Measurements from ENCODE around the gene GPR137.

Gene GPR137

GRCh38 chr11:64263021-64263946 is 22.4 kb upstream of the GPR137 start:
- no peak for DNase-seq (ENCODE audit: low read depth in 2 of 2)

- DNase-seq (ENCODE audit: low read depth in 2 of 2): no peak
Measured at GRCh38 chr11:64263947-64264317, 21.7 kb upstream of the GPR137 start.

GRCh38 chr11:64264371-64264852 is 21.2 kb upstream of the GPR137 start:
- DNase-seq (ENCODE audit: low read depth in 2 of 2): no peak

- DNase-seq (ENCODE audit: low read depth in 2 of 2): no peak
Measured at GRCh38 chr11:64265176-64266160, 20.2 kb upstream of the GPR137 start.

GRCh38 chr11:64266339-64266738 is 19.3 kb upstream of the GPR137 start:
- no peak for DNase-seq (ENCODE audit: low read depth in 2 of 2)

GRCh38 chr11:64267207-64267945 is 18.3 kb upstream of the GPR137 start:
- DNase-seq (ENCODE audit: low read depth in 2 of 2): no peak

GRCh38 chr11:64268025-64268892 is 17.4 kb upstream of the GPR137 start:
- no peak for DNase-seq (ENCODE audit: low read depth in 2 of 2)

GRCh38 chr11:64268893-64269539 is 16.6 kb upstream of the GPR137 start:
- DNase-seq (ENCODE audit: low read depth in 2 of 2): no peak

- peak; percentile 100 for DNase-seq (ENCODE audit: low read depth in 2 of 2)
Measured at GRCh38 chr11:64269540-64270220, 16.0 kb upstream of the GPR137 start.

GRCh38 chr11:64275031-64275800 is 10.4 kb upstream of the GPR137 start:
- no peak for DNase-seq (ENCODE audit: low read depth in 2 of 2)

GRCh38 chr11:64275841-64276240 is 9.8 kb upstream of the GPR137 start:
- DNase-seq (ENCODE audit: low read depth in 2 of 2): no peak

GRCh38 chr11:64276653-64277431 is 8.8 kb upstream of the GPR137 start:
- DNase-seq (ENCODE audit: low read depth in 2 of 2): no peak

- DNase-seq (ENCODE audit: low read depth in 2 of 2): no peak
Measured at GRCh38 chr11:64278576-64279190, 7.0 kb upstream of the GPR137 start.

GRCh38 chr11:64281957-64282770 is 3.5 kb upstream of the GPR137 start:
- DNase-seq (ENCODE audit: low read depth in 2 of 2): no peak

GRCh38 chr11:64283092-64283491 is 2.6 kb upstream of the GPR137 start:
- no peak for DNase-seq (ENCODE audit: low read depth in 2 of 2)

Measured in fibroblast of skin of left quadriceps (primary cell).